T-cell (primary cell): ENCODE results near the gene GABRA5. TPM values are rescaled to one million over a fixed set of nuclear protein-coding genes. Genes with fewer than 3 reads are reported as not detected.
A peak's percentile ranks its signal among the peaks of the same experiment; 100 is the strongest.

ENCODE experiments used
- ATAC-seq, 4 experiments: fragments of 200-7000 bp in 3 of 4; fragments of 150-1000 bp in 1 of 4; cut with Tn5 transposase; replicated peaks in 1 of 4; 1 replicate in 3 of 4; 2 replicates in 1 of 4; pipeline ENCODE4 v1.10.0; 2021; ENCODE audit warnings: moderate library complexity in 3 of 4, mild to moderate bottlenecking in 2 of 4, moderate number of reproducible peaks in 1 of 4
- CTCF ChIA-PET, 2 donors: fragments of 300-600 bp; sonication (Branson Sonifier 250); formaldehyde crosslinking; loops; one replicate each; lab custom pipeline; 2022; ENCODE audit warnings: antibody characterized with exemption in 2 of 2; lab: Charles Lee
- POLR2A ChIA-PET, 2 donors: fragments of 300-600 bp; sonication (Branson Sonifier 250); formaldehyde crosslinking; loops; one replicate each; lab custom pipeline; 2022; ENCODE audit warnings: antibody characterized with exemption in 2 of 2; lab: Charles Lee
- DNase-seq, 35 experiments: peaks; one replicate each; pipeline versions ENCODE4 v3.0.0 to v3.0.0-alpha.2; 2013 to 2023
- H3K27ac ChIP-seq: one replicate; pipeline ENCODE4 v1.5.1; 2013; ENCODE audit warnings: low read length
- H3K27me3 ChIP-seq, 2 experiments: replicated peaks in 1 of 2; 1 replicate in 1 of 2; 2 replicates in 1 of 2; pipeline versions ENCODE4 v1.6.1 to v1.7.0; 2013; ENCODE audit warnings: low read length in 1 of 2, mixed read lengths in 1 of 2; ENCODE audit not compliant: control insufficient read depth in 2 of 2, insufficient read depth in 2 of 2; ENCODE audit errors: extremely low read depth in 1 of 2
- H3K36me3 ChIP-seq, 2 donors: 1 replicate in 1 of 2; 2 replicates in 1 of 2; pipeline versions ENCODE4 v1.6.1 to v1.7.0; 2013; ENCODE audit warnings: low read length in 1 of 2; ENCODE audit not compliant: control insufficient read depth in 2 of 2, insufficient read depth in 1 of 2; ENCODE audit errors: extremely low read depth in 1 of 2
- H3K4me1 ChIP-seq, 2 experiments: 1 replicate in 1 of 2; 2 replicates in 1 of 2; pipeline versions ENCODE4 v1.6.1 to v1.7.0; 2013; ENCODE audit warnings: low read length in 2 of 2, mixed read lengths in 1 of 2; ENCODE audit not compliant: insufficient read depth in 2 of 2, control insufficient read depth in 1 of 2; ENCODE audit errors: extremely low read depth in 1 of 2
- H3K4me3 ChIP-seq, 2 donors: 1 replicate in 1 of 2; 2 replicates in 1 of 2; pipeline versions ENCODE4 v1.5.1 to v1.7.0; 2013; ENCODE audit warnings: mild to moderate bottlenecking in 2 of 2, low read length in 1 of 2, moderate library complexity in 1 of 2; ENCODE audit not compliant: control insufficient read depth in 1 of 2; ENCODE audit errors: extremely low read depth in 1 of 2
- H3K9me3 ChIP-seq: 2 replicates; pipeline ENCODE4 v1.7.0; 2013
- H3K27ac Mint-ChIP-seq, 2 donors: one replicate each; pipeline ENCODE4 v1.8.0; 2020 to 2021; ENCODE audit warnings: mild to moderate bottlenecking in 2 of 2, mixed read lengths in 2 of 2
- H3K27me3 Mint-ChIP-seq, 2 donors: one replicate each; pipeline ENCODE4 v1.8.0; 2021 to 2022; ENCODE audit warnings: mixed read lengths in 2 of 2
- H3K36me3 Mint-ChIP-seq: one replicate; pipeline ENCODE4 v1.8.0; 2021; ENCODE audit warnings: mixed read lengths
- H3K4me1 Mint-ChIP-seq, 3 donors: one replicate each; pipeline ENCODE4 v1.8.0; 2020 to 2022; ENCODE audit warnings: mixed read lengths in 3 of 3, mild to moderate bottlenecking in 1 of 3
- H3K4me3 Mint-ChIP-seq, 3 donors: one replicate each; pipeline ENCODE4 v1.8.0; 2020 to 2022; ENCODE audit warnings: mild to moderate bottlenecking in 3 of 3, mixed read lengths in 3 of 3, moderate library complexity in 3 of 3
- H3K9me3 Mint-ChIP-seq, 3 donors: one replicate each; pipeline ENCODE4 v1.8.0; 2020 to 2022; ENCODE audit warnings: mixed read lengths in 3 of 3
- WGBS: methylation state at CpG from one replicate; pipeline ENCODE4 v1.1.5; 2013; ENCODE audit warnings: missing lambda C conversion rate; ENCODE audit not compliant: insufficient coverage; 5-methylcytosine and 5-hydroxymethylcytosine counted together
- total RNA-seq, 35 experiments: library from RNA in 6 of 35; stranded (reverse) in 6 of 35; fragments of 120-200 nt in 1 of 35; gene quantifications; one replicate each; pipeline versions ENCODE4 v1.2.1 to v1.2.4 and lab custom pipeline; 2013 to 2026

The GABRA5 gene
- total RNA-seq, 5 donors from 2014 or later (not counting 1 experiment from before 2014, with no cell fraction given), result not detected

DNA sequence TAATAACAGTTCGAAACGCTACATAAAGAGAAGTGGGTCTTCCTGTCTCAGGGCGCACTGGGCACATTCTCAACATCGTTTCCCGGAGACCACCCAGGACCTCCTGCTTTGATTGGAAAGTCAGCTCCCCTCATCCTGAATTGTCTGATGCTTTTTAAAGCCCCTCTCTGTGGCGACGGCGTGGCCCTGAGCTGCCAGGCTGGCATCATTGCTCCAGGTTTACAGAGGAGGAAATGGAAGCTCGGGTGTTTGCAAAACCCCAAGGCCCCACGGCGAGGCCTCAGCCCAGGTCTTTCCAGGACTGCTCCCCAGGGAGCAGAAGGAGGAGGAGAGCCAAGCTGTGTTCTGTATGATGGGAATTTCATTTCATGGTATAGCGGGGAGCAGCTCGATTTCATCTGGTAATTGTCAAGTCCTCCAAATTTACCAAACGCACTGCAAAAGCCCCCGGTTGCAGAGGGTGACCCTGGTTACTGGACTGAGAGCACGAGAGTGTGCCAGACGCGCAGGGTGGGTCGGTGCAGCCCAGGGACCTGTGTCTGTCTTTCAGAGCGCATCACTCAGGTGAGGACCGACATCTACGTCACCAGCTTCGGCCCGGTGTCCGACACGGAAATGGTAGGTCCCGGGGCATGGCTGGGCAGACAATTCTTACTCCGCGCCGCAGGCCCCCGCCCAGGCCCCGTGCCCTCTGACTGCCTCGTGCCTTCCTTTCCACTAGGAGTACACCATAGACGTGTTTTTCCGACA lies 15.9 kb downstream of the GABRA5 start:
- CTCF ChIA-PET, result no interaction called here
- DNase-seq (no peak), ATAC-seq (no peak)
- WGBS, result 86% methylated on average over 34 of the region's 35 CpGs
- POLR2A ChIA-PET, result no interaction called here
- H3K27me3 Mint-ChIP-seq, result no peaks in the 10 kb centered on the region
- H3K4me1 Mint-ChIP-seq, result no peaks in the 10 kb centered on the region
- H3K9me3 Mint-ChIP-seq, result no peaks in the 10 kb centered on the region
- H3K9me3 ChIP-seq, result no peaks in the 10 kb centered on the region
- H3K27ac Mint-ChIP-seq, result no peak overlapping the region
- H3K36me3 ChIP-seq, result no peaks in the 10 kb centered on the region
- no peak overlapping the region for H3K4me3 ChIP-seq
- no peaks in the 10 kb centered on the region for H3K36me3 Mint-ChIP-seq
- H3K4me3 Mint-ChIP-seq, result no peak overlapping the region
- H3K27ac ChIP-seq, result no peak overlapping the region
- no peaks in the 10 kb centered on the region for H3K27me3 ChIP-seq
- H3K4me1 ChIP-seq, result no peaks in the 10 kb centered on the region

DNA sequence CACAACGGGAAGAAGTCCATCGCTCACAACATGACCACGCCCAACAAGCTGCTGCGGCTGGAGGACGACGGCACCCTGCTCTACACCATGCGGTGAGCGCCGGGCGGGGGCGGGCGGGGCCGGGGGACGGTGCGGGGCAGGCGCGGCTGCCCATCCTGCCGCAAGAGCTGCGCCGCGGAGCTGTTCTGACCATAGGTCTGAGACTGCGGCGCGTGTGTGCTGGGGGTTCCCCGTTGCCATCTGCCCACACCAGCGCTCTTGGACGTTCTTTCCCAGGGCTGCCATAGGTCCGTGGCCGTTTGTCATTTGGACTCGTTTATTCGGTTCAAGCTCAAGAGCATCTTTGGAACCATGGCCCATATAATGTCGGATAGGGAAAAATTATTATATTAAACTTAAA lies 16.6 kb downstream of the GABRA5 start:
- 95% methylated on average over 25 of the region's 32 CpGs for WGBS
- Mint-ChIP-seq H3K4me3 (no peak overlapping the region), H3K9me3 (no peaks in the 10 kb centered on the region), H3K4me1 (no peaks in the 10 kb centered on the region), H3K27me3 (no peaks in the 10 kb centered on the region), H3K27ac (no peak overlapping the region), H3K36me3 (no peaks in the 10 kb centered on the region)
- no peak for ATAC-seq
- no peaks in the 10 kb centered on the region for H3K27me3 ChIP-seq
- no peaks in the 10 kb centered on the region for H3K4me1 ChIP-seq
- no peak overlapping the region for H3K27ac ChIP-seq
- no peaks in the 10 kb centered on the region for H3K36me3 ChIP-seq
- no peak for DNase-seq
- POLR2A ChIA-PET, result no interaction called here
- CTCF ChIA-PET, result no interaction called here
- no peak overlapping the region for H3K4me3 ChIP-seq
- no peaks in the 10 kb centered on the region for H3K9me3 ChIP-seq

DNA sequence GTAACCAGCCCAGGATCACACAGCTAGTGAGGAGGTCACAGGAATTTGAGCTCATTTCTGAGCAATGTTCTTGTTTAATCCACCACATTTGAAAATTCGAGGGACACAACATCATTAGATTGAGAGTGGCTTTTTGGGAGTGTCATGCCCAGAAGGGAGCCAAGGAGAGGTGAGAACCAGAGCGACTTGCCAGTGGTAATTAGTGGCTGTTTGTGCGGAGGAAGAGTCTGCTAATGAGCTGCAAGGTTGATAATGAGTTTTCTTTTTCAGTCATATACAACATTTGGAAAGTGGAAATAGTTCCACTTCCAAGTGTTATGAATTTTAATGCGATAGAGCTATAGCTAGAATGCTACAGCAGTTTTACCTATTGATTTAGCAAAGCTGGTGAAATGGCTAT lies 19.7 kb downstream of the GABRA5 start:
- WGBS, result 57% methylated on average over 2 of the region's 4 CpGs
- peaks cover 6 to 7% of the 10 kb centered on the region in 2 donors for H3K27me3 Mint-ChIP-seq

DNA sequence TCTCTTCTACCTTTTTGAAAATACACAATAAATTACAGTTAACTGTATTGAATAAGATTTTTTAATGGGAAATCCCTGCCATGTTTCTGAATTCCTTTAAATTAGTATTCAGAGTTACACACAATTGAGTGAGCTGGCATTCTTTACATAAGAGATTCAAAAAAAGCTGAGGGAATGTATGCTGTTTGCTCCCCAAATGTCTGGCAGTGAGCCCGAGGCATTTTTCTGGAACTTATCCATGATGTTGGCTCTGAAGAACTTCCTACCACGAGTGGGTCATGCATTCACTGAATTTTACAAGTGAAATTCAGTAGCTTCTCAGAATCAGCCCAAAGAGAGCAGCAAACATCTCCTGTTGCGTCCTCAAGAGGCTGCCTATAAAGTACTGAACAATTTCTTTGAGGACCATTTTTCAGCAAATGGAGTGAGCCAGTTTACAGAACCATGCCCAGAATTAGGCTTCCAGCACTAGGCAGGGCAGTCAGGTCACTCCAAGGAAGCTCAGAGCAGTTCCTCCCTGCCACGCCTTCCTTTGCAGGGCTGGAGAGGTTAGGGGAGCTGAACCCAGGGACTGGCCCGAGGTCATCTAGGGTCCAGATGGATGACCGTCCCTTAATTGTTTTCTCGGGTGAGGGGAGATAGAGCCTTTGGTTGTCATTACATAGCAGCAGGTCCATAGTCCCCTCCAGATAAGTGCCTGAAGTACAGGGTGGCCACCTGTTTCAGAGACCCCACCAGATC lies 21.2 kb downstream of the GABRA5 start:
- CTCF ChIA-PET, result no interaction called here
- DNase-seq (no peak), ATAC-seq (no peak)
- no peaks in the 10 kb centered on the region for H3K9me3 Mint-ChIP-seq
- H3K9me3 ChIP-seq, result no peaks in the 10 kb centered on the region
- peaks cover 6 to 12% of the 10 kb centered on the region in 2 donors for H3K27me3 Mint-ChIP-seq
- POLR2A ChIA-PET, result no interaction called here
- WGBS, result 55% methylated on average over 5 of the region's 7 CpGs
- no peaks in the 10 kb centered on the region for H3K36me3 ChIP-seq
- no peak overlapping the region for H3K4me3 Mint-ChIP-seq
- no peaks in the 10 kb centered on the region for H3K4me1 ChIP-seq
- H3K4me3 ChIP-seq, result no peak overlapping the region
- H3K36me3 Mint-ChIP-seq, result no peaks in the 10 kb centered on the region
- no peaks in the 10 kb centered on the region for H3K4me1 Mint-ChIP-seq
- peaks cover 0 to 18% of the 10 kb centered on the region in 2 experiments for H3K27me3 ChIP-seq
- no peak overlapping the region for H3K27ac ChIP-seq
- H3K27ac Mint-ChIP-seq, result no peak overlapping the region

More for the DNA sequence above, 19.7 kb downstream of the GABRA5 start:
- no peak for ATAC-seq
- H3K4me1 Mint-ChIP-seq, result no peaks in the 10 kb centered on the region
- CTCF ChIA-PET, result no interaction called here
- H3K27ac Mint-ChIP-seq, result no peak overlapping the region
- Histone ChIP-seq H3K4me3 (no peak overlapping the region), H3K27me3 (peaks cover 0 to 7% of the 10 kb centered on the region in 2 experiments), H3K4me1 (no peaks in the 10 kb centered on the region), H3K36me3 (no peaks in the 10 kb centered on the region), H3K27ac (no peak overlapping the region), H3K9me3 (no peaks in the 10 kb centered on the region)
- H3K4me3 Mint-ChIP-seq, result no peak overlapping the region
- DNase-seq, result no peak
- no peaks in the 10 kb centered on the region for H3K9me3 Mint-ChIP-seq
- no peaks in the 10 kb centered on the region for H3K36me3 Mint-ChIP-seq
- POLR2A ChIA-PET, result no interaction called here

DNA sequence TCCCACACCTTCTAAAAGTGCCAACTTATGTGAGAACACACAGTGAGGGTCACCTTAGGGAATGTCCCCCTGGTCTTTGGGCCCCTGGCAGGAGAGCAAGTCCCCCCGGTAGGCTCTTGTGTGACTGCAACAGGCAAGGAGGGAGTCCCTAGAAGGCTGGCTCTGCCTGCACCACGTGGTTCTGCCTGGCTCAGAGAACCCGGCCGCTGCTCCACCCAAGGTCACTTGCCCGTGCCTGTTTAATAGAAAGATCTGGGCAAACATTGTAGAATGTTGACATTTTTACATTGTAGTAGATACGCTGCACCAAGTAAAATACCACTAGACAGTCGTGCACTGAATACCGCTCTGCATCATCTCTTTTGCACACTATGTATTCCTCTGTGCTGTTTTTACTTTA lies 21.9 kb downstream of the GABRA5 start:
- no peaks in the 10 kb centered on the region for H3K9me3 ChIP-seq
- WGBS, result 56% methylated on average over 5 of the region's 8 CpGs
- Mint-ChIP-seq H3K9me3 (no peaks in the 10 kb centered on the region), H3K36me3 (no peaks in the 10 kb centered on the region), H3K27me3 (peaks cover 6 to 12% of the 10 kb centered on the region in 2 donors), H3K27ac (no peak overlapping the region), H3K4me1 (no peaks in the 10 kb centered on the region), H3K4me3 (no peak overlapping the region)
- ATAC-seq (no peak), DNase-seq (no peak)
- ChIA-PET CTCF (no interaction called here), POLR2A (no interaction called here)
- peaks cover 0 to 21% of the 10 kb centered on the region in 2 experiments for H3K27me3 ChIP-seq
- no peak overlapping the region for H3K27ac ChIP-seq
- H3K36me3 ChIP-seq, result no peaks in the 10 kb centered on the region
- no peaks in the 10 kb centered on the region for H3K4me1 ChIP-seq
- no peak overlapping the region for H3K4me3 ChIP-seq

DNA sequence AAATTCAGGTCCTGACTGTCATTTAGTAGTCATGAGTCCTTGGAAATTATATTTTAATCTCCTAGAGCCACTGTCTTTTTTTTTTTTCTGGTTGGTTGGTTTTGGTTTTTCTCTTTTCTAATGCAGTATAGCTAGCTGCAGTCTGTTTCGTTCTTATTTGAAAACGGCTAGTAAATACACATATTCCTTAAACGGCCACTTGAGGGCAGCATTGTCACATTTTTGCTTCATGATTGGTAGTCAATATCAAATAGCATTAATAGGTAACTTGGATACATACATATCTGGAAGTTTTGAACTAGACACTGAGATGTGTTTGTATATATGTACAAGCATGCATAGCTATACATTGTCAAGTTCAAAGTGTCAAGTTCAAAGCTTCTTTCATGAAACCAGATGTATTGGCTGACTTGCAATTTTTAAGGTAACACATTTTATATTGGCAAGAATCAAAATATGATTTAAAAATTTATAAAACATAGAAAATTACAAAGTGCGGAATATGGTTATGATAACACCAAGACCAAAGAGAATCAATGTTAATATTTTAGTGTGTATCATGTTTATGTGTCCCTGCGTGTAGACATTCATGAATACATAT lies 22.5 kb downstream of the GABRA5 start:
- no peaks in the 10 kb centered on the region for H3K9me3 ChIP-seq
- WGBS, result no CpG with 5 or more reads among the region's 5 CpGs
- Mint-ChIP-seq H3K36me3 (no peaks in the 10 kb centered on the region), H3K9me3 (no peaks in the 10 kb centered on the region), H3K27ac (no peak overlapping the region), H3K4me3 (no peak overlapping the region), H3K4me1 (no peaks in the 10 kb centered on the region), H3K27me3 (peaks cover 7 to 12% of the 10 kb centered on the region in 2 donors)
- H3K36me3 ChIP-seq, result no peaks in the 10 kb centered on the region
- ChIA-PET CTCF (no interaction called here), POLR2A (no interaction called here)
- DNase-seq (peak in 21 of 35 experiments; percentile 7 to 66 (median 18)), ATAC-seq (no peak)
- H3K4me3 ChIP-seq, result no peak overlapping the region
- no peak overlapping the region for H3K27ac ChIP-seq
- H3K4me1 ChIP-seq, result no peaks in the 10 kb centered on the region
- H3K27me3 ChIP-seq, result peaks cover 0 to 21% of the 10 kb centered on the region in 2 experiments
